GM12874 (cell line): ENCODE data around the gene HS3ST5.

Experiments used
- CTCF ChIP-seq: IDR thresholded peaks from 2 replicates; pipeline ENCODE4 v1.5.1; 2011; ENCODE audit warnings: low read depth, mild to moderate bottlenecking, control low read depth, low read length, moderate library complexity; ENCODE audit not compliant: insufficient read depth

The HS3ST5 gene

GRCh38 chr6:114170958-114171387, 171.8 kb downstream of the HS3ST5 start:
- TF ChIP-seq CTCF = no peak

GRCh38 chr6:114170372-114170771, 172.5 kb downstream of the HS3ST5 start:
- TF ChIP-seq CTCF = no peak

GRCh38 chr6:114169763-114170162, 173.1 kb downstream of the HS3ST5 start:
- TF ChIP-seq CTCF = no peak

- TF ChIP-seq CTCF = no peak
These were observed 174.9 kb downstream of the HS3ST5 start for GRCh38 chr6:114167583-114168576.

- no peak for TF ChIP-seq CTCF
These were observed 178.6 kb downstream of the HS3ST5 start for GRCh38 chr6:114164207-114164606.

GRCh38 chr6:114162691-114163347, 180.0 kb downstream of the HS3ST5 start:
- no peak for TF ChIP-seq CTCF

- TF ChIP-seq CTCF = no peak
These were observed 181.9 kb downstream of the HS3ST5 start for GRCh38 chr6:114160881-114161280.
